Mesenchymal stem cell (in vitro differentiated cells and primary cell): ENCODE data around the gene NMB.

Experiments used
- DNase-seq: peaks from one replicate; pipeline ENCODE4 v3.0.0-alpha.2; 2013
- H2AFZ ChIP-seq: one replicate; pipeline ENCODE4 v1.6.1; 2013; ENCODE audit warnings: low read depth, mild to moderate bottlenecking, control low read depth, inconsistent platforms, low read length, moderate library complexity
- H2AK5ac ChIP-seq: 2 replicates; pipeline ENCODE4 v1.6.1; 2013; ENCODE audit warnings: low read length, moderate library complexity, mild to moderate bottlenecking, inconsistent platforms; ENCODE audit not compliant: severe bottlenecking
- H2BK120ac ChIP-seq: one replicate; pipeline ENCODE4 v1.6.1; 2013; ENCODE audit warnings: low read depth, mild to moderate bottlenecking, inconsistent platforms, low read length, moderate library complexity
- H2BK12ac ChIP-seq, 2 experiments: one replicate each; pipeline ENCODE4 v1.6.1; 2013; ENCODE audit warnings: inconsistent platforms in 2 of 2, low read length in 2 of 2, mild to moderate bottlenecking in 2 of 2, moderate library complexity in 2 of 2, control low read depth in 1 of 2
- H2BK15ac ChIP-seq: one replicate; pipeline ENCODE4 v1.6.1; 2013; ENCODE audit warnings: mild to moderate bottlenecking, low read depth, inconsistent platforms; ENCODE audit not compliant: poor library complexity, severe bottlenecking
- H2BK5ac ChIP-seq: 2 replicates; pipeline ENCODE4 v1.6.1; 2013; ENCODE audit warnings: low read depth, mild to moderate bottlenecking, low read length, control low read depth, inconsistent platforms; ENCODE audit not compliant: poor library complexity, severe bottlenecking
- H3K14ac ChIP-seq, 2 experiments: one replicate each; pipeline ENCODE4 v1.6.1; 2013; ENCODE audit warnings: inconsistent platforms in 2 of 2, low read length in 2 of 2, control low read depth in 1 of 2, mild to moderate bottlenecking in 1 of 2, moderate library complexity in 1 of 2
- H3K18ac ChIP-seq, 2 experiments: one replicate each; pipeline ENCODE4 v1.6.1; 2013; ENCODE audit warnings: inconsistent platforms in 2 of 2, low read length in 2 of 2, control low read depth in 1 of 2, low read depth in 1 of 2, mild to moderate bottlenecking in 1 of 2
- H3K23ac ChIP-seq, 2 experiments: one replicate each; pipeline ENCODE4 v1.6.1; 2013; ENCODE audit warnings: inconsistent platforms in 2 of 2, low read length in 2 of 2, mild to moderate bottlenecking in 2 of 2, moderate library complexity in 2 of 2, control low read depth in 1 of 2
- H3K27ac ChIP-seq: 2 replicates; pipeline ENCODE4 v1.5.1; 2013; ENCODE audit warnings: mild to moderate bottlenecking, moderate library complexity, low read length, control low read depth, inconsistent platforms; ENCODE audit not compliant: poor library complexity, severe bottlenecking
- H3K27me3 ChIP-seq, 2 experiments: 2 replicates each; pipeline versions ENCODE4 v1.6.1 to v1.7.0; 2013; ENCODE audit warnings: low read length in 2 of 2, mild to moderate bottlenecking in 2 of 2, moderate library complexity in 2 of 2, control low read depth in 1 of 2, inconsistent platforms in 1 of 2; ENCODE audit not compliant: control insufficient read depth in 1 of 2, insufficient read depth in 1 of 2
- H3K36me3 ChIP-seq, 2 experiments: 2 replicates each; pipeline versions ENCODE4 v1.6.1 to v1.7.0; 2013; ENCODE audit warnings: low read length in 2 of 2, control low read depth in 1 of 2, inconsistent platforms in 1 of 2, low read depth in 1 of 2, mild to moderate bottlenecking in 1 of 2; ENCODE audit not compliant: insufficient read depth in 2 of 2, control insufficient read depth in 1 of 2
- H3K4ac ChIP-seq, 2 experiments: one replicate each; pipeline ENCODE4 v1.6.1; 2013; ENCODE audit warnings: inconsistent platforms in 2 of 2, low read length in 2 of 2, mild to moderate bottlenecking in 2 of 2, moderate library complexity in 2 of 2, control low read depth in 1 of 2, low read depth in 1 of 2
- H3K4me1 ChIP-seq: 2 replicates; pipeline ENCODE4 v1.6.1; 2013; ENCODE audit warnings: low read depth, low read length, control low read depth; ENCODE audit not compliant: control insufficient read depth, insufficient read depth
- H3K4me2 ChIP-seq: 2 replicates; pipeline ENCODE4 v1.6.1; 2013; ENCODE audit warnings: low read length, mild to moderate bottlenecking, inconsistent platforms; ENCODE audit not compliant: poor library complexity, severe bottlenecking
- H3K4me3 ChIP-seq, 2 experiments: 2 replicates each; pipeline versions ENCODE4 v1.5.1 to v1.7.0; 2013; ENCODE audit warnings: low read length in 2 of 2, mild to moderate bottlenecking in 2 of 2, control low read depth in 1 of 2, low read depth in 1 of 2; ENCODE audit not compliant: insufficient read depth in 1 of 2
- H3K79me1 ChIP-seq: replicated peaks from 2 replicates; pipeline ENCODE4 v1.6.1; 2013; ENCODE audit warnings: mild to moderate bottlenecking, control low read depth, low read length, inconsistent platforms; ENCODE audit not compliant: poor library complexity, severe bottlenecking
- H3K9ac ChIP-seq: 2 replicates; pipeline ENCODE4 v1.7.0; 2013; ENCODE audit warnings: mild to moderate bottlenecking, low read length, moderate library complexity
- H3K9me3 ChIP-seq: 2 replicates; pipeline ENCODE4 v1.7.0; 2013; ENCODE audit warnings: mild to moderate bottlenecking, low read length; ENCODE audit not compliant: control insufficient read depth
- H4K8ac ChIP-seq: one replicate; pipeline ENCODE4 v1.6.1; 2013; ENCODE audit warnings: inconsistent platforms, mild to moderate bottlenecking, low read length, moderate library complexity
- H4K91ac ChIP-seq: one replicate; pipeline ENCODE4 v1.6.1; 2013; ENCODE audit warnings: mild to moderate bottlenecking, low read length, inconsistent platforms
- WGBS: methylation state at CpG from one replicate; pipeline ENCODE4 v1.1.7; 2013; ENCODE audit warnings: mixed read lengths; 5-methylcytosine and 5-hydroxymethylcytosine counted together

Gene NMB

GRCh38 chr15:84649706-84650105 is 8.3 kb downstream of the NMB start:
- Histone ChIP-seq H3K23ac (no peak overlapping the region), H3K27ac (no peak overlapping the region), H2BK12ac (no peak overlapping the region), H2AFZ (no peak overlapping the region), H4K8ac (no peak overlapping the region), H3K18ac (no peak overlapping the region), H2BK5ac (no peak overlapping the region), H3K4me3 (no peak overlapping the region), H2BK15ac (no peak overlapping the region), H3K4ac (no peak overlapping the region), H3K36me3 (peaks cover 57 to 69% of the 10 kb centered on the region in 2 experiments), H2BK120ac (no peak overlapping the region), H4K91ac (no peak overlapping the region), H3K4me2 (no peak overlapping the region), H3K27me3 (no peaks in the 10 kb centered on the region), H3K9me3 (no peaks in the 10 kb centered on the region), H3K14ac (no peak overlapping the region), H3K4me1 (peaks cover 10% of the 10 kb centered on the region), H2AK5ac (no peak overlapping the region), H3K9ac (no peak overlapping the region), H3K79me1 (peaks cover 41% of the 10 kb centered on the region)
- DNase-seq = peak; percentile 21
- 100% methylated on average over 1 of the region's 2 CpGs for WGBS

GRCh38 chr15:84648539-84648938 is 9.5 kb downstream of the NMB start:
- H2BK120ac ChIP-seq = no peak overlapping the region
- H2BK15ac ChIP-seq = no peak overlapping the region
- H2AK5ac ChIP-seq = no peak overlapping the region
- no peaks in the 10 kb centered on the region for H3K9me3 ChIP-seq
- no peak overlapping the region for H3K23ac ChIP-seq
- peaks cover 41% of the 10 kb centered on the region for H3K79me1 ChIP-seq
- no peak overlapping the region for H3K27ac ChIP-seq
- peaks cover 10% of the 10 kb centered on the region for H3K4me1 ChIP-seq
- 92% methylated on average over 3 of the region's 3 CpGs for WGBS
- peaks cover 68 to 78% of the 10 kb centered on the region in 2 experiments for H3K36me3 ChIP-seq
- no peak overlapping the region for H4K91ac ChIP-seq
- no peak for DNase-seq
- H3K27me3 ChIP-seq = no peaks in the 10 kb centered on the region
- H3K9ac ChIP-seq = no peak overlapping the region
- H3K4me3 ChIP-seq = no peak overlapping the region
- no peak overlapping the region for H3K4ac ChIP-seq
- no peak overlapping the region for H3K14ac ChIP-seq
- H4K8ac ChIP-seq = no peak overlapping the region
- H2BK12ac ChIP-seq = no peak overlapping the region
- no peak overlapping the region for H2BK5ac ChIP-seq
- no peak overlapping the region for H3K4me2 ChIP-seq
- H2AFZ ChIP-seq = no peak overlapping the region
- H3K18ac ChIP-seq = no peak overlapping the region

- no peak overlapping the region for H4K91ac ChIP-seq
- no peak overlapping the region for H3K9ac ChIP-seq
- H3K4ac ChIP-seq = no peak overlapping the region
Observed at GRCh38 chr15:84647726-84648125, 10.3 kb downstream of the NMB start.

GRCh38 chr15:84645997-84646396 is 12.0 kb downstream of the NMB start:
- Histone ChIP-seq H2BK15ac (no peak overlapping the region), H3K9ac (no peak overlapping the region), H3K4me2 (no peak overlapping the region), H2BK12ac (no peak overlapping the region), H3K23ac (no peak overlapping the region), H2BK120ac (no peak overlapping the region), H3K27ac (no peak overlapping the region), H3K79me1 (peaks cover 34% of the 10 kb centered on the region), H2AK5ac (no peak overlapping the region), H2AFZ (no peak overlapping the region), H3K27me3 (no peaks in the 10 kb centered on the region), H3K14ac (no peak overlapping the region), H3K36me3 (peaks cover 84 to 86% of the 10 kb centered on the region in 2 experiments), H4K8ac (no peak overlapping the region), H2BK5ac (no peak overlapping the region), H3K4me3 (no peak overlapping the region), H3K4me1 (no peaks in the 10 kb centered on the region), H3K9me3 (no peaks in the 10 kb centered on the region), H3K4ac (no peak overlapping the region), H3K18ac (no peak overlapping the region), H4K91ac (no peak overlapping the region)
- 92% methylated on average over 10 of the region's 10 CpGs for WGBS
- no peak for DNase-seq

More at GRCh38 chr15:84647726-84648125, 10.3 kb downstream of the NMB start:
- no peak overlapping the region for H2BK12ac ChIP-seq
- no peak overlapping the region for H2BK15ac ChIP-seq
- H3K27me3 ChIP-seq = no peaks in the 10 kb centered on the region
- no peak overlapping the region for H3K18ac ChIP-seq
- H3K27ac ChIP-seq = no peak overlapping the region
- H2AK5ac ChIP-seq = no peak overlapping the region
- no peak for DNase-seq
- no peak overlapping the region for H2BK120ac ChIP-seq
- H3K4me2 ChIP-seq = no peak overlapping the region
- H2AFZ ChIP-seq = no peak overlapping the region
- no peak overlapping the region for H3K4me3 ChIP-seq
- no peaks in the 10 kb centered on the region for H3K9me3 ChIP-seq
- no peak overlapping the region for H4K8ac ChIP-seq
- H3K23ac ChIP-seq = no peak overlapping the region
- H3K4me1 ChIP-seq = peaks cover 3% of the 10 kb centered on the region
- peaks cover 70 to 85% of the 10 kb centered on the region in 2 experiments for H3K36me3 ChIP-seq
- no peak overlapping the region for H3K14ac ChIP-seq
- no peak overlapping the region for H2BK5ac ChIP-seq
- peaks cover 39% of the 10 kb centered on the region for H3K79me1 ChIP-seq
